Thyroid gland (tissue), 4 donors: ENCODE data around the gene GPRC6A.

Experiments
- POLR2A ChIP-seq, 2 donors: fragments of 450-650 bp; IDR thresholded peaks; one replicate each; pipeline ENCODE4 v1.6.1; 2017; ENCODE audit warnings: antibody characterized with exemption in 2 of 2, mild to moderate bottlenecking in 2 of 2, moderate library complexity in 1 of 2
- TF ChIP-seq, protein P1 (sequence below), 6 experiments: fragments of 200-600 bp in 3 of 6; fragments of 450-650 bp in 3 of 6; sonication (generic) in 3 of 6; IDR thresholded peaks; one replicate each; pipeline ENCODE4 v1.5.1; 2016 to 2019; ENCODE audit warnings: antibody characterized with exemption in 6 of 6, mild to moderate bottlenecking in 2 of 6, inconsistent platforms in 1 of 6, moderate library complexity in 1 of 6

DNA sequence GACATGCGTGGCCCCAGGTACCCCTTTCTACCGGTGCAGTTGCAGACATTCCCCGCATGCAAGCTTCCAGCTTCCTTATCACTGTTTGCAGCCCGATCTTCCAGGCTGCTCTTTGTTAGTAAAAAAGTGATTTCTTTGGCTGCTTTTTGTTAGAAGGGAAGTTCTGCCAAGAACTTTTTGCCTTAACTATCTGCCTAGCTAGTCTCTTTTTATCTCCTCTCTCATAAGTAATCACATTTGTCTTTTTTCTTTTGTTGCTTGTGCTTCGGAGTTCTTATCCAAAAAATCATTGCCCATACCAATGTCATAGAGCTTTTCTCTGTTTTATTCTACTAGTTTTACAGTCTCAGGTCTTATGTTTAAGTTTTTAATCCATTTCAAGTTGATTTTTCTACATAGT, 83.7 kb downstream of the GPRC6A start:
- TF ChIP-seq, protein P1, sequence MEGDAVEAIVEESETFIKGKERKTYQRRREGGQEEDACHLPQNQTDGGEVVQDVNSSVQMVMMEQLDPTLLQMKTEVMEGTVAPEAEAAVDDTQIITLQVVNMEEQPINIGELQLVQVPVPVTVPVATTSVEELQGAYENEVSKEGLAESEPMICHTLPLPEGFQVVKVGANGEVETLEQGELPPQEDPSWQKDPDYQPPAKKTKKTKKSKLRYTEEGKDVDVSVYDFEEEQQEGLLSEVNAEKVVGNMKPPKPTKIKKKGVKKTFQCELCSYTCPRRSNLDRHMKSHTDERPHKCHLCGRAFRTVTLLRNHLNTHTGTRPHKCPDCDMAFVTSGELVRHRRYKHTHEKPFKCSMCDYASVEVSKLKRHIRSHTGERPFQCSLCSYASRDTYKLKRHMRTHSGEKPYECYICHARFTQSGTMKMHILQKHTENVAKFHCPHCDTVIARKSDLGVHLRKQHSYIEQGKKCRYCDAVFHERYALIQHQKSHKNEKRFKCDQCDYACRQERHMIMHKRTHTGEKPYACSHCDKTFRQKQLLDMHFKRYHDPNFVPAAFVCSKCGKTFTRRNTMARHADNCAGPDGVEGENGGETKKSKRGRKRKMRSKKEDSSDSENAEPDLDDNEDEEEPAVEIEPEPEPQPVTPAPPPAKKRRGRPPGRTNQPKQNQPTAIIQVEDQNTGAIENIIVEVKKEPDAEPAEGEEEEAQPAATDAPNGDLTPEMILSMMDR (IDR thresholded peaks at IDR 0.05), result no peak
- TF ChIP-seq POLR2A (IDR thresholded peaks at IDR 0.05), result no peak
